HepG2 (cell line): ENCODE measurements around the gene ING5. TPM values are rescaled to one million over a fixed set of nuclear protein-coding genes. Genes with fewer than 3 reads are reported as not detected.
A peak's percentile ranks its signal among the peaks of the same experiment; 100 is the strongest.

Experiments
- BORCS8-MEF2B ChIP-seq: sonication (generic); formaldehyde crosslinking; IDR thresholded peaks from 2 replicates; pipeline ENCODE4 v1.8.0; 2022; ENCODE audit warnings: mild to moderate bottlenecking, missing genetic modification reagents
- ETV6 ChIP-seq: sonication (generic); formaldehyde crosslinking; conservative IDR thresholded peaks from 2 replicates; pipeline ENCODE4 v1.4.0; 2020; ENCODE audit warnings: missing genetic modification reagents
- GATAD2A ChIP-seq: IDR thresholded peaks from 2 replicates; pipeline ENCODE4 v1.6.1; 2016
- HES4 ChIP-seq: sonication (generic); formaldehyde crosslinking; IDR thresholded peaks from 2 replicates; pipeline ENCODE4 v1.9.0; 2021; ENCODE audit warnings: mild to moderate bottlenecking, missing genetic modification reagents, borderline replicate concordance
- KLF9 ChIP-seq: IDR thresholded peaks from 2 replicates; pipeline ENCODE4 v1.6.1; 2016; ENCODE audit warnings: low read depth
- MED8 ChIP-seq: sonication (generic); formaldehyde crosslinking; IDR thresholded peaks from 2 replicates; pipeline ENCODE4 v1.8.1; 2023; ENCODE audit warnings: mild to moderate bottlenecking, missing genetic modification reagents; ENCODE audit not compliant: insufficient replicate concordance
- MEF2D ChIP-seq: sonication (generic); formaldehyde crosslinking; IDR thresholded peaks from 2 replicates; pipeline ENCODE4 v1.5.1; 2020; ENCODE audit warnings: mild to moderate bottlenecking, missing genetic modification reagents
- MYNN ChIP-seq: sonication (generic); formaldehyde crosslinking; IDR thresholded peaks from 2 replicates; pipeline ENCODE4 v1.4.0; 2020; ENCODE audit warnings: mild to moderate bottlenecking, low read depth, missing genetic modification reagents
- NR2F1 ChIP-seq, 2 experiments: fragments of 450-650 bp in 1 of 2; formaldehyde crosslinking in 1 of 2; IDR thresholded peaks; 2 replicates each; pipeline versions ENCODE4 v1.5.0 to v1.6.1; 2016 to 2020; ENCODE audit warnings: mild to moderate bottlenecking in 1 of 2, missing compliant biosample characterization in 1 of 2, missing genetic modification reagents in 1 of 2, moderate library complexity in 1 of 2
- NR2F2 ChIP-seq: IDR thresholded peaks from 2 replicates; pipeline ENCODE4 v1.6.1; 2012; ENCODE audit warnings: low read depth, inconsistent platforms, borderline replicate concordance
- PHF5A ChIP-seq: IDR thresholded peaks from one replicate; pipeline ENCODE4 v1.6.1; 2018; ENCODE audit warnings: low read depth, missing genetic modification reagents; ENCODE audit not compliant: unreplicated experiment
- RBAK ChIP-seq: sonication (generic); formaldehyde crosslinking; IDR thresholded peaks from 2 replicates; pipeline ENCODE4 v1.5.1; 2020; ENCODE audit warnings: mild to moderate bottlenecking, missing genetic modification reagents
- RXRB ChIP-seq: IDR thresholded peaks from 2 replicates; pipeline ENCODE4 v1.6.1; 2016; ENCODE audit warnings: borderline replicate concordance, missing genetic modification reagents, missing compliant biosample characterization
- SALL1 ChIP-seq: sonication (generic); formaldehyde crosslinking; IDR thresholded peaks from 2 replicates; pipeline ENCODE4 v1.8.0; 2022; ENCODE audit warnings: mild to moderate bottlenecking, missing genetic modification reagents
- SP5 ChIP-seq: IDR thresholded peaks from 2 replicates; pipeline ENCODE4 v1.6.1; 2016; ENCODE audit warnings: low read depth, borderline replicate concordance
- TAF1 ChIP-seq: sonication (generic); formaldehyde crosslinking; IDR thresholded peaks from 2 replicates; pipeline ENCODE4 v1.4.0; 2020; ENCODE audit warnings: missing genetic modification reagents
- YY1 ChIP-seq: IDR thresholded peaks from 2 replicates; pipeline ENCODE4 v1.6.1; 2011; ENCODE audit warnings: low read length, low read depth, moderate library complexity, mild to moderate bottlenecking; ENCODE audit not compliant: insufficient read depth, insufficient replicate concordance
- ZFY ChIP-seq: sonication (generic); formaldehyde crosslinking; IDR thresholded peaks from 2 replicates; pipeline ENCODE4 v1.4.0; 2020; ENCODE audit warnings: missing genetic modification reagents
- ZNF12 ChIP-seq: sonication (generic); formaldehyde crosslinking; IDR thresholded peaks from 2 replicates; pipeline ENCODE4 v1.5.0; 2020; ENCODE audit warnings: missing genetic modification reagents
- ZNF205 ChIP-seq: IDR thresholded peaks from 2 replicates; pipeline ENCODE4 v1.6.1; 2018; ENCODE audit warnings: missing biosample characterization, missing genetic modification reagents
- ZNF552 ChIP-seq: sonication (generic); formaldehyde crosslinking; IDR thresholded peaks from 2 replicates; pipeline ENCODE4 v1.9.0; 2022; ENCODE audit warnings: missing genetic modification reagents, mild to moderate bottlenecking, borderline replicate concordance
- ZNF766 ChIP-seq: sonication (generic); formaldehyde crosslinking; IDR thresholded peaks from 2 replicates; pipeline ENCODE4 v1.5.0; 2020; ENCODE audit warnings: missing genetic modification reagents, borderline replicate concordance
- polyA plus RNA-seq, 8 experiments: library from polyadenylated mRNA; depleted of rRNA in 3 of 8; stranded (reverse) in 7 of 8; unstranded in 1 of 8; fragments of >200 nt; fragmentation: Illumina TruSeq in 4 of 8; extraction: Trizol in 4 of 8; gene quantifications; 2 replicates each; pipeline versions ENCODE4 v1.2.1 to v1.2.3, GENCODE V29; 2011 to 2016; ENCODE audit warnings: low read depth in 4 of 8, missing spikeins in 1 of 8, mixed read lengths in 1 of 8; ENCODE audit not compliant: insufficient read depth in 1 of 8
- total RNA-seq, 5 experiments: library from RNA; depleted of rRNA; stranded (reverse); fragments of >200 nt; fragmentation: Illumina TruSeq; extraction: Trizol; gene quantifications; 2 replicates each; pipeline ENCODE4 v1.2.3, GENCODE V29; 2016; ENCODE audit warnings: low read depth in 1 of 5
- TF ChIP-seq, protein P1 (sequence below): sonication (generic); formaldehyde crosslinking; IDR thresholded peaks from 2 replicates; pipeline ENCODE4 v1.5.1; 2020; ENCODE audit warnings: missing genetic modification reagents, mild to moderate bottlenecking, borderline replicate concordance
- TF ChIP-seq, protein P2 (sequence below): sonication (generic); formaldehyde crosslinking; IDR thresholded peaks from 2 replicates; pipeline ENCODE4 v1.4.0; 2020; ENCODE audit warnings: missing genetic modification reagents
- TF ChIP-seq, protein P3 (sequence below): sonication (generic); formaldehyde crosslinking; IDR thresholded peaks from 2 replicates; pipeline ENCODE4 v1.5.0; 2020; ENCODE audit warnings: mild to moderate bottlenecking, missing genetic modification reagents
- TF ChIP-seq, protein P4 (sequence below): IDR thresholded peaks from 2 replicates; pipeline ENCODE4 v1.6.1; 2012; ENCODE audit warnings: inconsistent platforms

The ING5 gene
- total and polyA plus RNA-seq, 2 of the 13 experiments (the other 11 are each of a cell fraction or from before 2014, with no cell fraction given) = 61.9 to 71.9 TPM

DNA sequence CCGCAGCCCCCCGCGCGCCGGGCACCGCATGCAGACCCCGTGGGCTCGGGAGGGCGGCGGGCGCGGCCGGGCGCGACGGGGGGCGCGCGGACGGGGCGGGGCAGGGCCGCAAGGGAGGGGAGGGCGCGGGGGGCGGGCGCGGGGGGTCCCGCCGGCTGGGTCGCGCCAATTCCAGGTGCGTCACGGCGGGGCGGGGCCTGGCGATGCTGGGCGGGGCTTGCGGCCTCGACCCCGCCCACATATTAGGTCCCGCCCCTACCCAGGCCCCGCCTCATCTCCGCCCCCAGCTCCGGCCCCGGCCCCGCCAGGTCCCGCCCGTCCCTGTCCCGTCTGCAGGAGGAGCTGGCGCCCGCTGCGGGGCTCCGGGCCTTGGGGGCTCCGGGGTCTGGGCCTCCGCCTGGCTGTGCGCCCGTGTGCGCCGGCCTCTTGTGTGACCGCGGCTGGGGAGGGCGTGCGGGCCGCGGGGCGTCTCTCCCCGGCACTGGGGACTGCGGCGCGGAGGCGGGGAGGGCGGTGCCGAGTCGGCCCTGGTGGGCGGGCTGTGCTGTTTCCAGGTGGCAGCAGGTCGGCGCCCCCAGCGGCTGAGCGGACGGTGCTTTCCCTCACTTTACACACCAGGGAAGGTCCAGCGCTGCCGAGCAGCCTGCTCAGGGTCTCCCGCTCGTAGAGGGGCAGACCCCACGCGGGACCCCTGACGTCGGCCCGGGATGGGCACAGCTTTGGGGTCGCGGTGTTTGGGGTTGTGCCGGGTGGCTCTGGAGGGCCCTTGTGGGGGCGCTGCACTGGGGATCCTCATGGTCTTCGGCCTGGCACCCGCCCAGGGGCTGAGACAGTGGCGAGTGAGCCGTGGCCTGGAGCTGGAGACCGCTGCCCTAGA is 554 bp downstream of the ING5 start (continued):
- TF ChIP-seq BORCS8-MEF2B (CRISPR knock-in tag) (0 out of 2 replicates have a peak, but pooled peaks have one; percentile 64), SALL1 (CRISPR knock-in tag) (peak; percentile 45; the same call in 1 of the 2 replicates), MEF2D (0 out of 2 replicates have a peak, but pooled peaks have one; percentile 42), ETV6 (CRISPR knock-in tag) (peak; percentile 43; the same call in 1 of the 2 replicates), GATAD2A (CRISPR knock-in tag) (peak; percentile 30; the same call in 1 of the 2 replicates), RXRB (CRISPR knock-in tag) (0 out of 2 replicates have a peak, but pooled peaks have one; percentile 21), ZNF766 (CRISPR knock-in tag) (no peak; the same call in 1 of the 2 replicates), ZFY (peak; percentile 64), MED8 (CRISPR knock-in tag) (no peak), ZNF552 (0 out of 2 replicates have a peak, but pooled peaks have one; percentile 49), TAF1 (peak; percentile 51; the same call in 1 of the 2 replicates), KLF9 (CRISPR knock-in tag) (0 out of 2 replicates have a peak, but pooled peaks have one; percentile 31), HES4 (CRISPR knock-in tag) (no peak; the same call in 1 of the 2 replicates), YY1 (peak; percentile 44), PHF5A (peak; percentile 36), NR2F2 (peak; percentile 9; the same call in 1 of the 2 replicates), SP5 (CRISPR knock-in tag) (peak; percentile 47), NR2F1 (CRISPR knock-in tag; IDR thresholded peaks at IDR 0.05) (0 out of 4 replicates have a peak, but pooled peaks of 1 of the 2 experiments have one; percentile 11), RBAK (CRISPR knock-in tag) (0 out of 2 replicates have a peak, but pooled peaks have one; percentile 25), ZNF205 (CRISPR knock-in tag) (peak; percentile 70; the same call in 1 of the 2 replicates), MYNN (CRISPR knock-in tag) (0 out of 2 replicates have a peak, but pooled peaks have one; percentile 53), ZNF12 (CRISPR knock-in tag) (no peak)
- TF ChIP-seq, protein P1, sequence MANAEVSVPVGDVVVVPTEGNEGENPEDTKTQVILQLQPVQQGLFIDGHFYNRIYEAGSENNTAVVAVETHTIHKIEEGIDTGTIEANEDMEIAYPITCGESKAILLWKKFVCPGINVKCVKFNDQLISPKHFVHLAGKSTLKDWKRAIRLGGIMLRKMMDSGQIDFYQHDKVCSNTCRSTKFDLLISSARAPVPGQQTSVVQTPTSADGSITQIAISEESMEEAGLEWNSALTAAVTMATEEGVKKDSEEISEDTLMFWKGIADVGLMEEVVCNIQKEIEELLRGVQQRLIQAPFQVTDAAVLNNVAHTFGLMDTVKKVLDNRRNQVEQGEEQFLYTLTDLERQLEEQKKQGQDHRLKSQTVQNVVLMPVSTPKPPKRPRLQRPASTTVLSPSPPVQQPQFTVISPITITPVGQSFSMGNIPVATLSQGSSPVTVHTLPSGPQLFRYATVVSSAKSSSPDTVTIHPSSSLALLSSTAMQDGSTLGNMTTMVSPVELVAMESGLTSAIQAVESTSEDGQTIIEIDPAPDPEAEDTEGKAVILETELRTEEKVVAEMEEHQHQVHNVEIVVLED (CRISPR knock-in tag) = peak; percentile 50; the same call in 1 of the 2 replicates
- TF ChIP-seq, protein P2, sequence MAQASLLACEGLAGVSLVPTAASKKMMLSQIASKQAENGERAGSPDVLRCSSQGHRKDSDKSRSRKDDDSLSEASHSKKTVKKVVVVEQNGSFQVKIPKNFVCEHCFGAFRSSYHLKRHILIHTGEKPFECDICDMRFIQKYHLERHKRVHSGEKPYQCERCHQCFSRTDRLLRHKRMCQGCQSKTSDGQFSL (CRISPR knock-in tag) = 0 out of 2 replicates have a peak, but pooled peaks have one; percentile 44
- TF ChIP-seq, protein P3, sequence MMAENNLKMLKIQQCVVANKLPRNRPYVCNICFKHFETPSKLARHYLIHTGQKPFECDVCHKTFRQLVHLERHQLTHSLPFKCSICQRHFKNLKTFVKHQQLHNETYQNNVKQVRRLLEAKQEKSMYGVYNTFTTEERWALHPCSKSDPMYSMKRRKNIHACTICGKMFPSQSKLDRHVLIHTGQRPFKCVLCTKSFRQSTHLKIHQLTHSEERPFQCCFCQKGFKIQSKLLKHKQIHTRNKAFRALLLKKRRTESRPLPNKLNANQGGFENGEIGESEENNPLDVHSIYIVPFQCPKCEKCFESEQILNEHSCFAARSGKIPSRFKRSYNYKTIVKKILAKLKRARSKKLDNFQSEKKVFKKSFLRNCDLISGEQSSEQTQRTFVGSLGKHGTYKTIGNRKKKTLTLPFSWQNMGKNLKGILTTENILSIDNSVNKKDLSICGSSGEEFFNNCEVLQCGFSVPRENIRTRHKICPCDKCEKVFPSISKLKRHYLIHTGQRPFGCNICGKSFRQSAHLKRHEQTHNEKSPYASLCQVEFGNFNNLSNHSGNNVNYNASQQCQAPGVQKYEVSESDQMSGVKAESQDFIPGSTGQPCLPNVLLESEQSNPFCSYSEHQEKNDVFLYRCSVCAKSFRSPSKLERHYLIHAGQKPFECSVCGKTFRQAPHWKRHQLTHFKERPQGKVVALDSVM (CRISPR knock-in tag) = peak; percentile 44; the same call in 1 of the 2 replicates
- TF ChIP-seq, protein P4, sequence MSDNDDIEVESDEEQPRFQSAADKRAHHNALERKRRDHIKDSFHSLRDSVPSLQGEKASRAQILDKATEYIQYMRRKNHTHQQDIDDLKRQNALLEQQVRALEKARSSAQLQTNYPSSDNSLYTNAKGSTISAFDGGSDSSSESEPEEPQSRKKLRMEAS = peak; percentile 69
